Daoy (cell line): ENCODE results near the gene SCUBE1. TPM values are rescaled to one million over a fixed set of nuclear protein-coding genes. Genes with fewer than 3 reads are reported as not detected.

Experiments
- DNase-seq: peaks from one replicate; pipeline ENCODE4 v3.0.0-alpha.2; 2015; ENCODE audit warnings: low read depth
- total RNA-seq: library from RNA; depleted of rRNA; stranded (reverse); fragments of >200 nt; shearing (Covaris generic); gene quantifications from 2 replicates; pipeline ENCODE4 v1.2.3, GENCODE V29; 2014

The SCUBE1 gene
- total RNA-seq, 1 experiment from 2014 or later, result 1.4 TPM

- no peak for DNase-seq
These were observed 163.8 kb downstream of the SCUBE1 start for GRCh38 chr22:43179146-43179910.

GRCh38 chr22:43177479-43177878 is 165.7 kb downstream of the SCUBE1 start:
- DNase-seq, result no peak

DNA sequence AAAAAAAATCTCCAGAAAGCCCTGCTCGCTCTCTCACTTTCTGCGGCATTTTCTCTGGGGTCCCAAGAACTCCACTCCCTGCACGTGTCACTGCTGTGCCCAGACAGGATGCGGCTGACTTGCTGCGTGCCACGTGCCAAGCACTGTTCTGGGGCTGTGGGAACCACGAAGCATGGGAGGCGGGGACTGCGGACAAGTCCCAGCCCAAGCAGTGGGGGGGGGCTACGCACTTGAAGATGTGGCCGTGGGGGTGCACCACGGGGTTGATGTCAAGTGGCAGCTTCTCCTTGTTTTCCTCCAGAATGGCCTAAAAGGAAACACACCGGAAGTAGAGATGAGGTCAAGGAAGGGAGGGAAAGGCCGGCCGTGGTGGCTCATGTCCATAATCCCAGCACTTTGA is 167.1 kb downstream of the SCUBE1 start:
- no peak for DNase-seq

DNA sequence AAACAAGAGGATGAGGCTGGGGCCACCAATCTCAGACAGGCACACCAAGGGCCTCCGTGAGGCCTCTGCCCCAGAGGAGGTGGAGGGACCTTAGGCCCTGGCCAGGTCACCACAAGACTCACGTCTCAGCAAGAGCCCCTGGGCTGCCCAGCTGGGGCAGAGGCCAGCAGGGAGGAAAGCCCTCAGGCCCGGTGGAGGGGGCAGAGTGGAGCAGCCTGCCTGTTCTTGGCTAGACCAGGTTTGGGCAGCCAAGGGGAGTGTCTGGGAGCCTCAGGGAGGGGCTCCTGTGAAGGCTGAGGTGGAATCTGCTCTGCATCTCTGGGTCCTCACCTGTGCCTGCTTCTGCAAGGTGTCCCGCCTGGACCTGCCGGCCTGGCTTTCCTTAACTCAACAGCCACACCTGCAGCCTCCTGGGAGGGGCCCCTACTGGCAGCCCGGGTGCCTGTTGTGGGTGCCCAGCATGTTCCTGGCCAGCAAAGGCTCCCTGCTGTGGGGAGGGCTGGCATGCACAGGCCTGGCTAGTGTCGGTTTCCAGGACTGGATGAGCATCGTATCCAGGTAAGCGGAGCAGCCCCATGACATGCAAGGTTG is 168.1 kb downstream of the SCUBE1 start:
- DNase-seq, result no peak

GRCh38 chr22:43173976-43174720 is 169.0 kb downstream of the SCUBE1 start:
- no peak for DNase-seq

GRCh38 chr22:43173566-43173965 is 169.6 kb downstream of the SCUBE1 start:
- DNase-seq, result no peak

DNA sequence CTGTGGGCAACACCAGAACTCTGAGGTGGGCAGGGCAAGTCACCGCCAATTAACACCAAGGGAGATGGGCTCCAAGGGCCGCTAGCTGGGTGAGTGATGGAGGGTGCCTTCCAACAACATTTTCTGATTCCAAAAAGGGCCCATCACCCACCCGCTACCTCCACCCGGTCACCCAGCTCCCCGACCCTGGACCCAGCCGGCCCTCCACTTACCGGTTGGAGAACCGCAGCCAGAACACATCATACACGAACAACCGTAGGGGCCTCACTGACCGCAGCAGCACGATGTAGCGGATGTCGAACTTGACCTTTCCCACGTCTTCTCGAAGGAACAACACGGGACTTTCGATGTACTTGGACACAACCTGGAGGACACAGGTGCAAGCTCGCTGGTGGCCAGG is 171.0 kb downstream of the SCUBE1 start:
- DNase-seq, result no peak

DNA sequence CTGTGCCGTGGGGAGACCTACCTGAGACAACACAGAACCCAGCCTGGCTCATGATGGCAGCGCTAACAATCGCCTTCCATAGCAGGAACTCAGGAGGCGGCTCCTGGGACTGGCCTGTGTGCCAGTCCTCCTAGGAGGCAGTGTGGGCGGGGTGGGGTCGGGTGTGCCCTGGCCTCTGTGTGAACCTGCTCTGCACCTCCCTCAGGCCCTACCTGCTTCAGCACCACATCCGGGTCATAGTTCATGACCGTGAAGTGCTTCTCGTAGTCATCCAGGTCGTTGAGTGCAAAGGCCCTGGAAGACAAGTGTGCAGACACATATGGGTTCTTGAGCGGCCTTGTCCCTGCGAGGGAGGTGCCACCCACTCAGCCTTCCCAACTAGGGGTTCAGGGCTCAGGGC is 171.6 kb downstream of the SCUBE1 start:
- no peak for DNase-seq

- no peak for DNase-seq
These were observed 172.1 kb downstream of the SCUBE1 start for GRCh38 chr22:43171019-43171491.

DNA sequence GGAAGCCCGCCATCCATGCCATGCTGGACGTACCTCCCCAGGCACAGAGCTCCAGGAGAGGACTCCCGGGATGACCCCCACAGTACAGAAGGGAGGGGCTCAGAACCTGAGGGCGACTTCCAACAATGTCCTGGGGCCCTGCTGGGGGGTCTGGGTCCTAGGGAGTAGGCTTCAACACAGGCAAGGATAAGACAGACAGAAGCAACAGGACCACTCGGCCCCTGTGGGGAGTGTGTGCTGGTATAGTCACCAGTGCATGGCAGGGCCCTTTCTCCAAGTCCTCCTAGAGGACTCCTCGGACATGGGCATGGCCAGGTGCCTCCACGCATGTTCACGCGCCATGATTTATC is 173.1 kb downstream of the SCUBE1 start:
- no peak for DNase-seq

DNA sequence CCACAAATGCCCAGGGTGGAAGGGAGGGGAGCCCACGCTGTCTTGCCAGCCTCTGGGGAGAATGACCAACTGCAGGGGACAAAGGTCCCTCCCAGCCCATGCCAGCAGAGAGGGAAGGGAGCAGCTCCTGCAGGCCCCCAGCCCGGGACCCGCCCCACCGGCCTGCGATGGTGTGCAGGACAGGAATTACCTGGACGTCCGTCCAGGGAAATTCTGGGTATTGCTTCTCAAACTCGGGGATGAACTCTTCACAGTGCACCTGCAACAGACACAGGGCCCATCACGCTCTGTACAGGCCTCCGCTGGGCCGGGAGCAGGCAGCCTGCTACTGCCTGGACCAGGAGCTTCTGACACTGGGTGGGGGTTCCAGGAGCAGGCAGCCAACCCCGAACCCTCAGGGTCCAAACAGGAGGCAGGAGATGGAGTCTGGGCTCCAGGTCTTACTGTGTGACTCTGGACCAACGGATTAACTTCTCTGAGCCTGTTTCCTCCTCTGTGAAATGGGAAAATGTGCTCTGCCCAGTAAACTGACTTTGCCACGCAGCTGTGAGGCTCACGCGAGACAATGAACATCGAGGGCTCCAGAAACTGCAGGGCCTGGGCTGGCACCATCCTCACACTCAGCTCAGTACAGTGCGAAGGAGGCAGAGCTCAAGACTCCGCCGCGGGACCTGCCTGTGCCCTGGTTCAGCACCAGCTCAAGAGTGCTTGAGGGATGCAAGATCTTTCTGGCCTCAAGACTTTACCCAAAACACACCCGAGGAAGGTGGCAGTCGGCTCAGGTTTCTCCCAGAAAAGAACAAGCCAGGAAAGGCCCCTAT is 173.7 kb downstream of the SCUBE1 start:
- no peak for DNase-seq

DNA sequence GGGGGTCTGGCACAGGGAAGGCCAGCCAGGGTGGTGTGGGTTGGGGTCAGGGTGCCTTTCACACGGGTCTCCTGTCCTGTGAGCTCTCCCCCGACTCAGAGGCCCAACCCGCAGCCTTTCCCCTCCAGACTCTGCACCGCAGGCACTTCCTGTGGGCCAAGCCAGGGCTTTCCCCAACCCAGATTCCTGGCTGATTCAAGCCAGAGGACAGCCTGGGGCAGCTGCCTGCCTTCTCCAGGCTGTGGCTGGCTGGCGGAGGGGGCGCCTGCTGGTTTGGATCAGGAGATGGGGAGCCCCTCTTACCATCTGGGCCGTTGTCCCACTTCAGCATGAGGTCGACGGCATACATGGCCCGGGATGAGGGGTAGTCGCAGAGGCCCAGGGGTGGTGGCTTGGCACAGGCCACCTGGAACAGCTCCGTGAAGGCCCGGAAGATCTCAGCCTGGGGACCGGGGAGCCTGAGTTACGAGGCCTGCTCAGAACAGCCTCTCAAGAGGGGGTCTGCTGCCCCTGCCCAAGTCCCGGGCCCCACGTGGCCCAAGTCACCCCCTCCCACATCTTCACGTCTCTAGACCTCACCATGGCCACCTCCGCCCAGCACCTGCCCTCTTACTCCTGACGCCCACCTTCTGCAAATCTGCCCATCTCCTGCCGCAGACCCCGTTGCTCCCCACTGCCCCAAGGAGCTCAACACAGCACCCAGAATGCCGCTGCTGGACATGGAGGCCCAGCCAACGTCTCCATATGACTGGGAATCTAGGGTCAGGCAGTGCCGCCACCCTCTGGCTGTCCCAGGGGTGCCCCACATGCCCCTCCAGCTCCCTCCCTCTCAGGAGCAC is 174.5 kb downstream of the SCUBE1 start:
- peak; percentile 68 for DNase-seq

DNA sequence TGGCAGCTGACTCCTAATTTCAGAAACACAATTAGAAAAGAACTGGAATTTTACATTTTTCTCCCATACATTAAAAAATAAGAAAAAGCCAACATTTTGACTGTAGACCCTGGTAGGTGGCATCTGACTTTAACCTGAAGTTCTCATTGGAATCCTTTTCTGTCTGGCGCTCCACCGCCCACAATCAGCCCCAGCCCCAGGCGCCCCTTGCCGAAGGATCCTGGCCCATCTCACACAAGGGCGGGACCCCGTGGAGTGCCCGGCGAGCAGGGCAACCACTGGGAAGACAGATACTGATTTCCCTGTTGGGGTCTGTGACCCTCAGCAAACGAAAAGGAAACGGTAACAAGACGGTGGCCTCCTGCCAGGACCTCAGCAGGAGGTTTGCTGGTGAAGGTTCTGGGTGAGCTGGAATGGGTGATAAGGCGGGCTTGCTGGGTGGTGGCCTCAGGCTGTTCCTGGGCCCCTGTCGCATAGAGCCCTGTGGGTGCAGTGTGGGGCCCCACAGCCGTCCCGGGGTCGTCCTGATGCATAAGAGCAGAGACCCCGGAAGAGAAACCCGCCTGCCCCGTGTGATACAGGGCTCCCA is 176.1 kb downstream of the SCUBE1 start:
- no peak for DNase-seq

GRCh38 chr22:43166132-43166930 is 176.8 kb downstream of the SCUBE1 start:
- no peak for DNase-seq

DNA sequence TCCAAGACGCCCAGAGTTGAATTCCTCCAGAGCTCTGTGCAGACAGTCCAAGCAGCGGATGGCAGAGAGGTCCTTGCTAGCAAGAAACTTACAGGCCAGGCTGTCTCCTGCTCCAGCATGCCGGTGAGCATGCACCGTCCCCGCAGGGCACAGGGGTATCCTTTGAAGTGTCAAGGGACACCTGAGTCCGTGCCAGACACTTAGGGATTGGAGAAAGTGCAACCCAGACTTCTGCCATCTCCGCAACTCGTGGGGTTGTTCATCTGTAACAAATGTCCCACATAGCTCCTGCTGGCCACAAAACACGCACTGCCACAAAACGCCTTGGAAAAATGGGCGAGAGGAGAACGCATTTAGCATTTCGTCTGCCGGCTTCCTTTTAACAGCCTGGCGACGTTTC is 178.5 kb downstream of the SCUBE1 start:
- DNase-seq, result no peak

- no peak for DNase-seq
These were observed 179.9 kb downstream of the SCUBE1 start for GRCh38 chr22:43163241-43163795.

- DNase-seq, result no peak
These were observed 180.6 kb downstream of the SCUBE1 start for GRCh38 chr22:43162412-43163150.

DNA sequence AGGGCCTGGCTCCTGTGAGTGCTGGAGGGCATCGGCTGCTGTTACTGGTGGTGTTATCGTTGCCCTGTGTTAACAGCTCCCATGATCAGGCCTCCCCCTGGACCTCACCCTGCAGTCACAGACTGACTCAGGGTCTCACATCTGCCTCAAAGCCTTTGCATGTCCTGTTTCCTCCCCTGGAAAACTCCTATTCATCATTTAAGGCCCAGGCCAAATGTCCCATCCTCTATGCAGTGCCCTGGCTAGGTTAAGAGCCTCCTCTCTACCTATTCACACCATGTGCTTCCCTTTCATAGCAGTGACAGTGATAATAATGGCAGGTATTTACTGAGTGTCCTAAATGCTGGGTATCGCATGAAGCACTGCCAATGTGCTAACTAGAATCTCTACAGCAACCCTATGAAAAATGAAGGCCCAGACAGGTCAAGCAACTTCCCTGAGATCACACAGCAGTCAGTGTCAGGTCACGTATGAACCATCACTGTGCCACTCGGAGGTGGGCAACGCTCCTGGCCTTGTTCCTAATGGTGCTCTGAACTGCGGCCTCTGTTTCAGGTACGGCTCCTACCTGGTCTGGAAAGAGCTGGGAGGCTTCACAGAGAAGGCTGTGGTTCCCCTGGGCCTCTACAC is 182.6 kb downstream of the SCUBE1 start:
- DNase-seq, result no peak
